GM08714 (cell line): ENCODE data around the gene EME1.
"Not testable (repeated sequence)": the region's sequence is repeated elsewhere in the genome, so short reads cannot be mapped to it uniquely, and the experiment has no call there.

Experiments
- H3K4me3 ChIP-seq: fragments of 200-500 bp; sonication (Bioruptor generic); 2 replicates; pipeline ENCODE4 v1.5.1; 2014; ENCODE audit warnings: mild to moderate bottlenecking, low read length, inconsistent platforms
- ZNF274 ChIP-seq: IDR thresholded peaks from 2 replicates; pipeline ENCODE4 v1.6.1; 2012; ENCODE audit warnings: mild to moderate bottlenecking, low read depth, low read length

The EME1 gene, protein sequence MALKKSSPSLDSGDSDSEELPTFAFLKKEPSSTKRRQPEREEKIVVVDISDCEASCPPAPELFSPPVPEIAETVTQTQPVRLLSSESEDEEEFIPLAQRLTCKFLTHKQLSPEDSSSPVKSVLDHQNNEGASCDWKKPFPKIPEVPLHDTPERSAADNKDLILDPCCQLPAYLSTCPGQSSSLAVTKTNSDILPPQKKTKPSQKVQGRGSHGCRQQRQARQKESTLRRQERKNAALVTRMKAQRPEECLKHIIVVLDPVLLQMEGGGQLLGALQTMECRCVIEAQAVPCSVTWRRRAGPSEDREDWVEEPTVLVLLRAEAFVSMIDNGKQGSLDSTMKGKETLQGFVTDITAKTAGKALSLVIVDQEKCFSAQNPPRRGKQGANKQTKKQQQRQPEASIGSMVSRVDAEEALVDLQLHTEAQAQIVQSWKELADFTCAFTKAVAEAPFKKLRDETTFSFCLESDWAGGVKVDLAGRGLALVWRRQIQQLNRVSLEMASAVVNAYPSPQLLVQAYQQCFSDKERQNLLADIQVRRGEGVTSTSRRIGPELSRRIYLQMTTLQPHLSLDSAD

DNA sequence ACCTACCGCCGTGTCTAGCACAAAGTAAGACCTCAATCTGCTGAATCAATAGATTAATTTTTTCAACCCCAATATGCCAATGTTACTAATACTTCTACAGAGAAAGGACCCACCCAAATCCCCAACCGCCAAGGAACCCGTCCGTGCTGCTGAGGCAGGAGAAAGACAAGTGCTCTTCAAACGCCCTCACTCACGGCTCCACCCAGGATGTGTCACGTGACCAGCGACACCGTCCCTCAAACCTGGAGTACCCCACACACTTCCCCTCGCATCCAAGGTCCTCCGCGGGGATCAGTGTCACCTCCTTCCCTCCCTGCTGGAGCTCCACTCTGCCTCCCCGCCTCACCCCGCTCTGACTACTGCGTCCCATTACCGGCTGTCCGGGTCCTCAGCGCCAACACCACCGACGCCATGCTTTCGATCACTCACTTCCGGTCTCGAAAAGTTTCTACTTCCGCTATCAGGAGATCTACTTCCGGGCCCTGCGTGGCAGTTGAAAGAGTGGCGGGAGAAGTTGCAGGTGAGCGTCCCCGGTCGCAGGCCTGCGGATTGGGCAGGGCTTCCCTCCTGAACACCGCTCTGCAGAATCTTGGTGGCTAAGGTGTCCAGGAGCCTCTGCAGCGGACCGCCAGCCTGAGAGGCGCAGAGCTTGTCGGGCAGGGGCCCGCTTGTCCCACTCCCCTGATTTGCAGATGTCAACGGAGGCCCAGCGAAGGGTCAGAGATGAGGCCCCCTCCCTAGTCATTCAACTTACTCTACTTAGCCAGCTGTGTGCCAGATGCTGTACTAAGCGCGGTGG, at the start of gene EME1, which contains the start of gene MRPL27:
TSS of gene EME1 (plus strand) at position 472 of the 799 bp plus-strand sequence. CDS start 1,980 bp downstream, outside the sequence.
TSS of gene MRPL27 (minus strand) at position 427 of the 799 bp plus-strand sequence. CDS start at position 413, 14 bp downstream.
- H3K4me3 ChIP-seq: peak within 1 kb of the TSS; percentile 70
- TF ChIP-seq ZNF274: no peak

DNA sequence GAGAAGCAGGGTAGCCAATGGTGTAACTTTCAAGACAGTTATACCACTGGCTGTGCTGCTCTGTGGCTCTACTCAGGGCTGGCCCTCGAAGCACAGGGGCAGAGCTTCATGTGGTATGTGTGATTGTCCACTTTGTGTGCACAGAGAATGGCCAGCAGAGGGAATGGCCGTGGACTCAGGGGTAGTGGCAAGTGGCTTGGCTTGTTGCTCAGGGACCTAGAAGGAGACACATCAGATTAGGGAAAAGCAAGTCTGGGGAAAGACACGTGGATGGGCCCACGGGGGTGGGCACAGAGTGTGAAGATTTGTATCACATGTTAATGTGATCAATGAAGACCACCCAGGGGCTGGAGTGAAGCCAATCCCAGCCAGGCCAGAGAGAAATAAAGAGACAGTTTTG, 47.1 kb upstream of the EME1 start:
- no peak overlapping the region for H3K4me3 ChIP-seq
- no peak for TF ChIP-seq ZNF274

DNA sequence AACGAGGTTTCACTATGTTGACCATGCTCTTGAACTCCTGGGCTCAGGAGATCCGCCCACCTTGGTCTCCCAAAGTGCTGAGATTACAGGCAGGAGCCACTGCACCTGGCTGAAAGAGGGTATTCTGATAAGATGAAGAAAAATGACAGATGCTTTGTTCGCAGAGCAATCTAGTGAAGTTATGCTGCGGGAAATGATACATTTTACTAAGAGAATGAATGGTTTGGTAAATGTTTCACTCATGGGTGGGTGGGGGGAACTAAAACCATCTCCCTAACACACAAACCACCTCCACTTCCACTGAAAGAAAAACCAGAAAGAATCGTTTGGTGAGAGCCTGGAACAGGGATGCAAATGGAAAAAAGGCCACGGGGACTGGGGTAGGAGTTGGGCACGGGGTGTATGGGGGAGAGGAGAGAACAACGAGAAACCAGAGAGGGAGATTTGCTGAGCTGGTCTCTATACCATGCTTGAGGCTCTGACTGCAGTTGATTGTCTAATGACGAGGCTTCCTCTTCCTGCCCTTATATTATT, 46.1 kb upstream of the EME1 start:
- TF ChIP-seq ZNF274: no peak
- no peak overlapping the region for H3K4me3 ChIP-seq

DNA sequence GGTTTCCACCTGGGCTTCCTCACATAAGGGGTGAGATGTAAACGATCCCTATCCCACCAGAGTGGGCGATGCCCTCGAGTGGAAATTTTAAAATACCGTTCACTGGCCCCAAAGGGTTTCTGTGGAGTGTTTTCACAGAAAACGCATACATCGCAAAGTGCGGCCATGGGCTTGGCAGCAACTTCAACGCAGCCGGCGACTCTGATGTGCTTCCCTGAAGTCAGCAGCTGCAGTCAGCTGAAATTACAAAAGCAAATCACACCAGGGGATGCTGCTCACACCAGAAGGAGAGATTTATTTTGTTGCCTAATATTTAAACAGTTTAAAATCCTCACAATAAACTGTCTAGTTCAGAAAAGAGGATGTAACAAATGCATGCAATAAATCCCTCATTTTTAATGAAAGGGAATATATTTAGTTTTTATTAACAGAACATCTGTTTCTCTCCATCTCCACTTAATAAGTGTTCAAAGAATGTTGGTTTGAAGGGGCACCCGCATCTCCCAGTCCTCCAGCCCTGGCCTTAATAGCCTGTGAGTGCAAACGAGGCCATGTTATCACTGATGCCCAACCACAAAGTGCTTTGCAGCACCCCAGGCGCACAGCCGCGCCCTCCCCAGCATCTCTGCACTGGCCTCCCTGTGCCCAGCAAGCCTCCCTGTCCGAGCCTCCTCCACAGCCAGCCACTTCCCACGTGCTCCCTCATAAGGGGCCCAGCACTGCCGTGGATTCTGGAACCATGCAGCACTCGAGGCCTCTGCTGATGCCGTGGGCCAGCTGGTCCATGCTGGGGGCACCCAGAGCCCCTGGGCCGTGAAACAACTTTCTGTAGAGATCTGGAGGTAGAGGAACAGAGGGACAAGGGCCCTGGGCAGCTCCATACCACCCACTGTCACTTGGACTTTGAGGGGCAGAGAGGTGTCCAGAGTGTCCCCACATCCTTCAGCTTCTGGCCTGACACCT, 44.4 kb upstream of the EME1 start:
- no peak overlapping the region for H3K4me3 ChIP-seq
- no peak for TF ChIP-seq ZNF274

DNA sequence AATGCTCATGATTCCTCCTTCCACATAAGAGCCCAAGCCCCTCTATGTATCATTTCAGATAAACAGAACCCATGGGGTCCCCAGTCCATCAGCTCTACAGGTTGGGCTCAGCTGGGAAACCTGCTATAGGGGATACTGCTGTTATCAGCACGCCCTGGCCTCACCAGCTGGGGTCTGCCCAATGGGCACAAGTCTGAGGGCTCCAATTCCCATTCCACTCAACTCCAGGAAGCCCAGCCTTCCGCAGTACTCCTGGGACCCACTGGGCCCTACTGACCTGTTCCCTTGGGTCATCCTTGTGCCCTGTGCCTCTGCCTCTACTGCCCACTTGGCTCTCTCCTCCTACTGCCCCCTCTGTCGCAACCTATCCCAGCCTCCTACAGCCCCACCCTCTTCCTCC, 43.3 kb upstream of the EME1 start:
- no peak for TF ChIP-seq ZNF274
- no peak overlapping the region for H3K4me3 ChIP-seq

DNA sequence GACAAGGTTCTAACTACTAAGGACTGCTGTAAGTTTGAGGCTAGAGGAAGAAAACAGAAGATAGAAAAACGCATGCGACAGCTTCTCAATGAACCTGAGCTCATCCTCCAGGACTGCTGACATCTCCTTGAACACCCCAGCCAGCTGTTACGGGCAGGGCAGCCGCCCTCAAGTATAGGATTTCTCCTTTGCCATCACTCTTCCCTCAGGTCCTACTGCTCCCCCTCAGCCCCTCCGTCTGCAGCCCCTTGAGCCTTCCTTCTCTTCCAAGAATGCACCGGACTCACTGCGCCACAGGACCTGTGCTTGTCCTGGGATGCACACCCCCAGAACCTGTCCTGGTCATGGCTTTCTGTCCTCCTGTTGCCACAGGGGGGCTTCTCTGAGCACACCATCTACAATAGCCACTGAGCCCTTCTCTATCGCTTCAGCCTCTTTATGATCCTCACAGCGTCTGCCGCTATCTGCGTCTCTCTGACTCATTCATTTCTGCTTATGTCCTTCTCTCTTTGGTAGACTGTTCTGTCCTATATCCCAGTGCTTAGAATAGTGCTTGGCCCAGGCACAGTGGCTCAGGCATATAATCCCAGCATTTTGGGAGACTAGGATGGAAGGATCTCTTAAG, 42.8 kb upstream of the EME1 start:
- H3K4me3 ChIP-seq: no peak overlapping the region
- TF ChIP-seq ZNF274: no peak

DNA sequence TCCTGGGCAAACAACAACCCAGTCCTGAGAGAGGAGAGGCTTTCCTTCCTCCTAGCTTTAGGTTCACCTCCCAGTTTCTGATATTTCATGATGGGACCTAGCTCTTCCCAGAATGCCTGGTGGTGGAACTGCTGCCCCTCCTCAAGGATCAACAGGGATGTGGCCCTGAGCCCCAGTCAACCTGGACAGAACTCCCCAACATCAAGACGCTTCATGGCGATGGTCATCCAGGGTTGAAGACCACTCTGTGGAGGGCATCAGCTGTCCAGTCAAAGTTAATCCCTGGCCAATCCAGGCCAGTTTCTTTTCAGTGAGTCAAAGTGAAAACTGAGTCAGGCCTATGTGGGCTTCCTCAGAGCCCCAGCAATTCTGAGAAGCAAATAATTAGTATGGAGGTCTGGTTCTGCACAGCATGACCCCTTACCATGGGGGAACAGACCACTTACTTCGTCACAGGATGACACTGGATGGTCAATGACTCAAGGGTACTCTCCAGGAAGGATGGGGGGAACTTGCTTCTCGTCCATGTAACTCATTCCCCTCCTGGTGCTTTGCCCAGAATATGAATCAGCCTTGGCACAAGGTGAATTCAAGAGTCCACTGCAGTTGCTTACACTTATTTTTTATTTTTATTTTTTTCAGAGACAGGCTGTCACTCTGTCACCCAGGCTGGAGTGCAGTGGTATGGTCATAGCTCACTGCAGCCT, 41.8 kb upstream of the EME1 start:
- no peak overlapping the region for H3K4me3 ChIP-seq
- no peak for TF ChIP-seq ZNF274

DNA sequence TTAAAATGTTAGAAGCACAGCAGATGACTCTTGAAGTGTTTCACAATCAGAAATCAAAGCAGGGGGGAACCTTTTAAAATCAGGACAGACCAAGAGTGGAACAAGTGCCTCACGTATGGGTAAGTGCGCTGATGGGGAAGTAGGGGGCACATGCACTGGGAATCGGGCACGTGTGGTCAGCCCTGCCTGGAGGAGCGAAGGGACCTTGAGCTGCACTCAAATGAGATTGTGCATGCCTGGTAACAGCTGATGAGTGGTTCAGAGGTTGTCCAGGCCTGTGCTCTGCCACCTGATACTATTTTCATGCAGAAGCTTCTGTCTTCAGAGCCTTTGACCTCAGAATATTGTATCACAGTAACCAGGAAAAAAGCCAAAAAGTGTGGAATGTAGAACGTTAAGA, 40.8 kb upstream of the EME1 start:
- H3K4me3 ChIP-seq: no peak overlapping the region
- no peak for TF ChIP-seq ZNF274

DNA sequence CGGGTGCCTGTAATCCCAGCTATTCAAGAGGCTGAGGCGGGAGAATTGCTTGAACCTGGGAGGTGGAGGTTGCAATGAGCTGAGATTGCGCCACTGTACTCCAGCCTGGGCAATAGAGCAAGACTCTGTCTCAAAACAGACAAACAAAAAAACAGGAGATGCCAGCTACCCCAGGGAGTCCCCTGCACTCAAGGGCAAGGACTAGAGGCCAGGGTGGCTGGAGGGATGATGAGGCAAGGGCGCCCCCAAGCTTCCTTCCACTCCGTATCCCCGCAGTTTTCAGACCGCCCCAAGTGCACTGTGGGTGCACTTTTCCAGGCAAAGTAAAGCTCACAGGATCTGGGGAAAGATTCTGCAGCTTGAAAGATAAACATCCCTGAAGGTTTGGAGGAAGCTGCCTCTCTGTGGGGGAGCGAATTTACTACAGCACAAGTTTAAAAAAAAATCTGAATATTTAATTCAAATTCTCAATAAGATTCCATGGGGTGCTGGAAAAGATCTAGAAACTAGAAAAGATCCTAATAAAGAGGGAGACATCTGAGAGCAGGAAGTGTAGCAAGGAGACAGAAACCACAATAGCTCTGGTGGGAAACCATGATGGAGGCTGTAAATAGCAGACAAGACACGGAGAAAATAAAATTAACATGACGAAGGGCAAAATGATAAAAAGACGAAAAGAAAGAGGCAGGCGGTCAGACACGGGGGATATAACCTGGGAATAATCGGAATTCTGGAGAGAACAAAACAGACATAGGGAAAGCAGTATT, 39.6 kb upstream of the EME1 start:
- not testable (repeated sequence) for H3K4me3 ChIP-seq

DNA sequence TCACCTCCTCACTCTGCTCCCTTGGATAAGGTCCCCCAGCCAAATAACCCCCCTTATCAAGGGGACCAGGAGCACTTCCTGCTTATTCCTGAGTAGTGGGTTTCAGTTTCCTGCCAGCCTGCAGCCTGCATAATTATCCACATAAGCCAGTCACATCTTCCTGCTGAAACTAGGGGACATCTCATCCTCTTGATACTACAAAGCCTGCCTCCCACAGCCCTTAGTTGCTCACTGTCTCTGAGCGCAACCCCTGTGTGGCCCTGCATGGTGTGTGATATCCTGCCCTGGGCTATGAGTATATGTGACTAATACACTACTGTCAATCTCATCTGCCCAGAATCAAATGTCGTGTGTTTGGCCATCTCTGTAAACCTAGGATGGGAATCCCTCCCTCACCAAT, 35.1 kb upstream of the EME1 start:
- no peak overlapping the region for H3K4me3 ChIP-seq
- no peak for TF ChIP-seq ZNF274

DNA sequence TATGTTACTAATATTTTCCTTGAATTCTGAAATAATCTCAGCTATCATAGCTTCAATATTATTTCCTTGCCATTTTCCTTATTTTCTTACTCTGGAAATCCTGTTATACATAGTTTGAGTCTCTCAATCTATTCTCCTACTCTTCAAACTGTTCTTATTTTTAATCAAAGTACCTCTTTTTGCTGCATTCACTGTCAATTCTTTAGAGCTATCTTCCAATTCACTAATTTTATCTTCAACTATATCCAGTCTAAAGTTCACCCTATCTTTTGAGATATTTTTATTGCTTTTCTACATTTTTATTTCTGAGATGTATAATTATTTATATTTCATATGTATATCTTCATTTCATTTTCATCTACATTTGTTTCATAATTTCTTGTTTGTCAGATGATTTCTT, 34.4 kb upstream of the EME1 start:
- TF ChIP-seq ZNF274: no peak
- no peak overlapping the region for H3K4me3 ChIP-seq

DNA sequence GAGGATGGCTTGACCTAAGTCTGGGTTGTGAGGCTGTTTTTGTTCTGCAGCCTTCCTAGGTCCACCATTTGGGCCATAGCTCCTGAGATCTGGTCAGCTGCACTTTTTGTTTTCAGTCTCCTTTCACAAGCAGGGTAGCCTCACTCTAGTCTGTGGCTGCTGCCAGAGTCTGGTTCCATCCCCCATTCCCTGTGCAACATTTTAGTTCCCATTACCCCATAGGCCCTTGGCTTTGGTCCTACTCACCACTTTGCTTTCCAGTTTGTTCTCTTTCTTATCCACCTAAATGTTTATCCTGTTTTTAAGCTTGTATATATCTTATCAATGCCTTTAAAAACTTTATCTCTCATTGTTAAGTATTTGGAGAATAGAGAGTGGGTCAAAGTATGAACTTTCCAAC, 33.6 kb upstream of the EME1 start:
- TF ChIP-seq ZNF274: no peak
- no peak overlapping the region for H3K4me3 ChIP-seq
